ENCODE data around the gene TSEN54. TPM values are rescaled to one million over a fixed set of nuclear protein-coding genes. Genes with fewer than 3 reads are reported as not detected.

TSEN54 gene
- total RNA-seq, 1 experiment from 2014 or later, result 87.3 TPM

GRCh38 chr17:75540923-75541503 lies 24.7 kb downstream of the TSEN54 start:
- intact Hi-C loops (cut with micrococcal nuclease), result no loop called here
- H3K4me2 ChIP-seq (ENCODE audit: low read length), result no peak overlapping the region
- RAD21 ChIA-PET (ENCODE audit: low non-redundant PET in 1 of 2, low total read pairs in 2 of 2, uncharacterized antibody in 2 of 2, unreplicated experiment in 2 of 2), result no interaction called here
- H3K79me2 ChIP-seq (ENCODE audit: insufficient read depth, low read length), result peaks cover 88% of the 10 kb centered on the region
- H3K27me3 ChIP-seq (ENCODE audit: insufficient read depth, low read length), result no peaks in the 10 kb centered on the region
- peaks cover 0 to 19% of the 10 kb centered on the region in 2 experiments; a peak in 2 of 4 replicates for H3K4me1 ChIP-seq (ENCODE audit: control insufficient read depth in 1 of 2, insufficient read depth in 2 of 2, low read length in 2 of 2)
- POLR2A ChIA-PET, result no interaction called here
- no peak overlapping the region for H3K9ac ChIP-seq (ENCODE audit: low read length)
- CTCF ChIA-PET, result interaction anchor here (1.5 kb wide), 2 partner anchors 14 to 61 kb away, joined by 4 read pairs; no protein-coding TSS in a partner anchor
- no peak overlapping the region; the same call in 1 of the 2 replicates for H3K27ac ChIP-seq (ENCODE audit: low read depth, low read length)
- no peaks in the 10 kb centered on the region for H3K9me3 ChIP-seq (ENCODE audit: control insufficient read depth in 1 of 2, insufficient read depth in 1 of 2, low read depth in 1 of 2, low read length in 2 of 2)
- H3K36me3 ChIP-seq (ENCODE audit: control insufficient read depth in 1 of 2, insufficient read depth in 2 of 2, low read length in 2 of 2), result no peaks in the 10 kb centered on the region; a peak in 1 of 4 replicates
- H4K20me1 ChIP-seq (ENCODE audit: insufficient read depth), result no peaks in the 10 kb centered on the region
- DNase-seq (ENCODE audit: low read depth, low spot score) (no peak), ATAC-seq (no peak)
- TF ChIP-seq CTCF (IDR thresholded peaks at IDR 0.05 in 2 of 3, conservative IDR thresholded peaks at IDR 0.05 in 1 of 3; ENCODE audit: borderline replicate concordance in 1 of 3, insufficient read depth in 1 of 3, low read depth in 2 of 3, low read length in 2 of 3), result no peak
- TF ChIP-seq JUND (IDR thresholded peaks at IDR 0.05), result no peak
- no peak for TF ChIP-seq MAX (IDR thresholded peaks at IDR 0.05)
- TF ChIP-seq SIN3A (IDR thresholded peaks at IDR 0.05; ENCODE audit: low read depth), result no peak
- TF ChIP-seq RAD21 (IDR thresholded peaks at IDR 0.05; ENCODE audit: low read depth), result no peak
- no peak for TF ChIP-seq ZFX (IDR thresholded peaks at IDR 0.05)
- no peak for TF ChIP-seq ATF3 (IDR thresholded peaks at IDR 0.05)
- TF ChIP-seq YY1 (IDR thresholded peaks at IDR 0.05; ENCODE audit: extremely low read depth, insufficient replicate concordance, low read depth, low read length), result no peak
- TF ChIP-seq POLR2A (IDR thresholded peaks at IDR 0.05; ENCODE audit: borderline replicate concordance, extremely low read depth, insufficient read depth, insufficient read length), result no peak
- no peak for TF ChIP-seq EZH2phosphoT487 (IDR thresholded peaks at IDR 0.05; ENCODE audit: borderline replicate concordance)
- TF ChIP-seq SRF (IDR thresholded peaks at IDR 0.05; ENCODE audit: low read depth), result no peak
- TF ChIP-seq SP1 (IDR thresholded peaks at IDR 0.05; ENCODE audit: low read depth), result no peak
- TF ChIP-seq REST (IDR thresholded peaks at IDR 0.05; ENCODE audit: low read depth), result no peak
- no peak for TF ChIP-seq EZH2 (IDR thresholded peaks at IDR 0.05)
- TF ChIP-seq CBX3 (IDR thresholded peaks at IDR 0.05; ENCODE audit: low read depth), result no peak
- no peak for TF ChIP-seq CEBPB (IDR thresholded peaks at IDR 0.05; ENCODE audit: low read depth)
- no peak for TF ChIP-seq EGR1 (IDR thresholded peaks at IDR 0.05; ENCODE audit: low read depth)
- no peak for TF ChIP-seq ELF1 (IDR thresholded peaks at IDR 0.05; ENCODE audit: borderline replicate concordance, low read depth)
- H3K4me3 ChIP-seq (replicated peaks in 1 of 2; ENCODE audit: low read depth in 1 of 2, low read length in 2 of 2), result no peak overlapping the region
- no peak overlapping the region for H2AFZ ChIP-seq (ENCODE audit: low read depth, low read length, poor library complexity, severe bottlenecking)
- H3K9me2 ChIP-seq (ENCODE audit: insufficient read depth), result no peaks in the 10 kb centered on the region
- no TSS peak for BruUV-seq (replicated peaks)
